Lower lobe of right lung (tissue), 2 donors: ENCODE data around the gene FOXJ3. TPM values are rescaled to one million over a fixed set of nuclear protein-coding genes. Genes with fewer than 3 reads are reported as not detected.

Source experiments
- ATAC-seq, 2 donors: fragments of 200-7000 bp; cut with Tn5 transposase; one replicate each; pipeline ENCODE4 v1.9.1; 2020 to 2022; ENCODE audit warnings: mild to moderate bottlenecking in 2 of 2, moderate library complexity in 2 of 2
- DNase-seq: peaks from one replicate; pipeline ENCODE4 v3.0.0-alpha.2; 2020
- H3K27ac ChIP-seq: fragments of 200-600 bp; one replicate; pipeline ENCODE4 v1.8.0; 2022
- H3K27me3 ChIP-seq: fragments of 200-600 bp; one replicate; pipeline ENCODE4 v1.8.0; 2022; ENCODE audit warnings: low read depth
- H3K36me3 ChIP-seq: fragments of 200-600 bp; one replicate; pipeline ENCODE4 v1.8.0; 2022; ENCODE audit warnings: mild to moderate bottlenecking
- H3K4me1 ChIP-seq: fragments of 200-600 bp; one replicate; pipeline ENCODE4 v1.8.0; 2022
- H3K4me3 ChIP-seq: fragments of 200-600 bp; one replicate; pipeline ENCODE4 v1.8.0; 2022; ENCODE audit warnings: mild to moderate bottlenecking
- H3K9me3 ChIP-seq: fragments of 200-600 bp; one replicate; pipeline ENCODE4 v1.8.0; 2022
- CTCF ChIP-seq: fragments of 200-600 bp; IDR thresholded peaks from one replicate; pipeline ENCODE4 v1.8.0; 2022; ENCODE audit warnings: antibody characterized with exemption, mild to moderate bottlenecking
- intact Hi-C: fragments of 100-400 bp; cut with DNase I; formaldehyde crosslinking; loops from one replicate; pipeline ENCODE4 v1.11.0; 2022
- total RNA-seq: library from RNA; stranded (reverse); fragmentation: NEBNext Ultra II Directional; extraction: Animal tissue kit (Norgen Biotek cat#: 25700); gene quantifications from one replicate; pipeline ENCODE4 v1.2.1, GENCODE V29; 2021
- donor health status: DM: no; HTN: yes; CAD: no; lungs with severe emphysema.

Gene FOXJ3
- total RNA-seq, 1 donor from 2014 or later: 44.0 TPM

DNA sequence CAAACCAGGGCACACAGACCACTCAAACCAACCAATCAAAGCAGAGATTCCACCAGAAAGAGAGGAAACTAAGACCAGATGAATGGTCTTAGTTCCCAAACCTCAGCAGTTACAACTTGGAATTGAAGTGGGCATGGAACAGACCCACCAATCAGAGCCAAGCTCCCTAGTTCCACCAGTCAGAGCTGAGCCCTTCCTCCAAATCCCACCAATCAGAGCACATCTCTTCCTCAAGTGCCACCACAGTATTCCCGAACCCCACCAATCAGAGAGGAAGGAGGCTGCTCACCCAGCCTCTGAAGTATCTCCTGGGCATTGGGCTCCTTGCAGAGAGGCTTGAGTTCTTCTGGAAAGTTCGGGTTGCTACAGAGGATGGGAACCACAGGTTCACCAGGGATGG is 171.9 kb downstream of the FOXJ3 start:
- intact Hi-C loops: no loop called here
- TF ChIP-seq CTCF: no peak
- Histone ChIP-seq H3K4me1 (peaks cover 11% of the 10 kb centered on the region), H3K36me3 (no peaks in the 10 kb centered on the region), H3K27me3 (no peaks in the 10 kb centered on the region), H3K9me3 (peaks cover 11% of the 10 kb centered on the region), H3K27ac (no peak overlapping the region), H3K4me3 (no peak overlapping the region)
- ATAC-seq: no peak
- no peak for DNase-seq

- no peak for TF ChIP-seq CTCF
- DNase-seq (no peak), ATAC-seq (no peak)
- peaks cover 11% of the 10 kb centered on the region for H3K9me3 ChIP-seq
- H3K27ac ChIP-seq: no peak overlapping the region
- H3K27me3 ChIP-seq: no peaks in the 10 kb centered on the region
- intact Hi-C loops: no loop called here
- H3K4me3 ChIP-seq: no peak overlapping the region
- H3K36me3 ChIP-seq: no peaks in the 10 kb centered on the region
- peaks cover 11% of the 10 kb centered on the region for H3K4me1 ChIP-seq
These were observed 172.9 kb downstream of the FOXJ3 start for GRCh38 chr1:42162181-42162580.

DNA sequence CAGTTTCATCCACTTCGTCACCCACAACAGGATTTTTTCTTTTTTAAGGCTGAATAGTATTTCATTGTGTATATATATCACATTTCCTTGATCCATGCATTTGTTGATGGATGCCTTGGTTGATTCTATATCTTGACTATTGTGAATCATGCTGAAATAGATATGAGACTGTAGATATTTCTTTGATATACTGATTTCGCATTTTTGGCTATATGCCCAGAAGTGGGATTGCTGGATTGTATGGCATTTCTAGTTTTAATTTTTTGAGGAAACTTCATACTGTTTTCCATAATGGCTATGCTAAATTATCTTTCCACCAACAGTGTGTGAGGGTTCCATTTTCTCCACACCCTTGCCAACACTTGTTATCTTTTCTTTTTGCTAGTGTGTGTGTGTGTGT is 176.8 kb downstream of the FOXJ3 start:
- Histone ChIP-seq H3K9me3 (peaks cover 11% of the 10 kb centered on the region), H3K27ac (no peak overlapping the region), H3K36me3 (no peaks in the 10 kb centered on the region), H3K4me3 (no peak overlapping the region), H3K4me1 (no peaks in the 10 kb centered on the region), H3K27me3 (no peaks in the 10 kb centered on the region)
- ATAC-seq: no peak
- no peak for TF ChIP-seq CTCF
- DNase-seq: no peak
- intact Hi-C loops: no loop called here

- DNase-seq: no peak
- intact Hi-C loops: no loop called here
- no peak for ATAC-seq
- no peaks in the 10 kb centered on the region for H3K27me3 ChIP-seq
- H3K36me3 ChIP-seq: no peaks in the 10 kb centered on the region
- H3K4me1 ChIP-seq: no peaks in the 10 kb centered on the region
- no peak overlapping the region for H3K4me3 ChIP-seq
- H3K9me3 ChIP-seq: peaks cover 11% of the 10 kb centered on the region
- TF ChIP-seq CTCF: no peak
- H3K27ac ChIP-seq: no peak overlapping the region
These were observed 177.4 kb downstream of the FOXJ3 start for GRCh38 chr1:42157667-42158066.

DNA sequence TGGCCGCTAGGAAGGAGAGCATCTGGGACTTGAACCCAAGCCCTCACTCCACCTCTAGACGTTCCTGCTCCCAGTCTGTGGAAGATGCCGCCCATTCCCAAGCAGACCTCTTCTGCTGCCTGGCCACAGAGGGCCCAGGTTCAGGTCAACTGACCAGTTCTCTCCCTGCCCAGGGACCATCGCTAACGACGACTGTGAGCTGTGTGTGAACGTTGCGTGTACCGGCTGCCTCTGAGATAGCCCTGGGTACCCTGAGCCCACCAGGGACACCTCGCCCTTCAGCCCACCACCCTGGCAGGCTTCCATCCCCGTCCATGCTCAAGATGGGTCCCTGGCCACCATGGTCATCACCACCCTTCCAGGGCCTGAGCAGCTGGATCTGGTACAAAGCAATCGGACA is 179.7 kb downstream of the FOXJ3 start:
- Histone ChIP-seq H3K27me3 (no peaks in the 10 kb centered on the region), H3K36me3 (no peaks in the 10 kb centered on the region), H3K4me1 (no peaks in the 10 kb centered on the region), H3K27ac (no peak overlapping the region), H3K4me3 (no peak overlapping the region), H3K9me3 (peaks cover 2% of the 10 kb centered on the region)
- ATAC-seq (no peak), DNase-seq (no peak)
- no peak for TF ChIP-seq CTCF
- intact Hi-C loops: no loop called here

DNA sequence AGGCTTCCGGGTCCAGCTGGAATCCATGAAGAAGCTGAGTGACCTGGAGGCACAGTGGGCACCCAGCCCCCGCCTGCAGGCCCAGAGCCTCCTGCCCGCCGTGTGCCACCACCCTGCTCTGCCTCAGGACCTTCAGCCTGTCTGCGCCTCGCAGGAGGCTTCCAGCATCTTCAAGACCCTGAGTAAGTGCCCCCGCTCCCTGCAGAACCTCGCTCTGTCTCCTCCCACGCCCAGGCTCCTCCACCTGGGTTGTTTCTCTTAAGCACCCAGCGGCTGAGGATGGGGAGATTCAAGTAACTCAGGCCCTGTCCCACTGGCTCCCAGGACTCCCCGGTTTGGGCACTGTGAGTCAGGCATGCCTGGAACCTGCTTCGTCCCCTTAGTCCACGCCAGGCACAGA is 180.3 kb downstream of the FOXJ3 start:
- H3K4me3 ChIP-seq: no peak overlapping the region
- H3K36me3 ChIP-seq: no peaks in the 10 kb centered on the region
- ATAC-seq (no peak), DNase-seq (no peak)
- no peaks in the 10 kb centered on the region for H3K27me3 ChIP-seq
- intact Hi-C loops: no loop called here
- H3K9me3 ChIP-seq: no peaks in the 10 kb centered on the region
- no peak for TF ChIP-seq CTCF
- H3K27ac ChIP-seq: no peak overlapping the region
- H3K4me1 ChIP-seq: no peaks in the 10 kb centered on the region
